HL-60/S4 treated with retinoic acid at 250 ng/mL for 4 days and 3 days (cell line): ENCODE results near the gene CLSTN1.

Experiments
- in situ Hi-C: fragments of 300-500 bp; cut with MboI; formaldehyde crosslinking; loops from 2 replicates; pipeline ENCODE4 v1.7.0; 2022; ENCODE audit warnings: low sequenced_read_pairs

Gene CLSTN1

GRCh38 chr1:9823943-9824701 lies at the start of gene CLSTN1:
TSS of gene CLSTN1 (minus strand) at chr1:9823965. CDS start at chr1:9823733, 232 bp downstream.
- in situ Hi-C loops: no loop called here

- in situ Hi-C loops: loop anchor here (25.0 kb wide), 1 partner anchor 261 kb away; no protein-coding TSS in a partner anchor
These were observed 49.6 kb upstream of the CLSTN1 start for GRCh38 chr1:9873385-9873784.

GRCh38 chr1:9872430-9873165 lies 48.8 kb upstream of the CLSTN1 start:
- in situ Hi-C loops: loop anchor here (25.0 kb wide), 1 partner anchor 260 kb away; no protein-coding TSS in a partner anchor

DNA sequence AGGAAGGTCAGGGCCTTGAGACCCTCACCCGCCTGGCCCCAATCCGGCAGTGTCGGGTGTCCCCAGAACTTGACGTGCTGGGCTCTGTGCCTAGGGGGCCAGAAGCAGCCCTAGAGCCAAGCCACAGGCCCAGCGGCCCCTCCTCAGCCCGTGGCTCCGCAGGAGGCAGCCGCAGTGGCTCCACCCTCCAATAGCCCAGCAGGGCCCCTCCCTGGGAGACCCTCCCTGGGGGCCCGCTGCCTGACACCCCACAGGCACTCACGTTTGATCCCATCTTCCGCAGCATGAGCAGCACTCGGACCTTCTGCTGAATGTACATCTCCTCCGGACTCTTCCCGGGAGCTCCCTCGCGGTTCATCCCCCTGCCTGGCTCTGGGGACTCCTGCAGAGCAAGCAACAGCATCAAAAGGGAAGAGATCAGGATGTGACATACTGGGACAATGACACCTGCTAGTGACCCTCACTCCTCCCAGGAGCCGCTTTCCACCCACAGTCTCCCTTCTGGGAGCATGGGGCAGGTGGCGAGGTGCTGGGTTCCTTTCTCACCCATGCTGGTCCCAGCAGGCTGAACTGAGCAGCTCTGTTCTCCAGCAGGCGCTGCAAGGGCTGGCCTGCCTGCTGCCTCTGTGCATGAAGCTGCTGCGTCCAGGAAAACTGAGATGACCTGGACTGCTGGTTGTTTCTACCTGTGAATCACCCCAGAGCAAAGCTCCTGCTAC lies 48.1 kb upstream of the CLSTN1 start:
- in situ Hi-C loops: loop anchor here (25.0 kb wide), 1 partner anchor 260 kb away; no protein-coding TSS in a partner anchor

- in situ Hi-C loops: loop anchor here (25.0 kb wide), 1 partner anchor 259 kb away; no protein-coding TSS in a partner anchor
These were observed 47.3 kb upstream of the CLSTN1 start for GRCh38 chr1:9871021-9871420.

DNA sequence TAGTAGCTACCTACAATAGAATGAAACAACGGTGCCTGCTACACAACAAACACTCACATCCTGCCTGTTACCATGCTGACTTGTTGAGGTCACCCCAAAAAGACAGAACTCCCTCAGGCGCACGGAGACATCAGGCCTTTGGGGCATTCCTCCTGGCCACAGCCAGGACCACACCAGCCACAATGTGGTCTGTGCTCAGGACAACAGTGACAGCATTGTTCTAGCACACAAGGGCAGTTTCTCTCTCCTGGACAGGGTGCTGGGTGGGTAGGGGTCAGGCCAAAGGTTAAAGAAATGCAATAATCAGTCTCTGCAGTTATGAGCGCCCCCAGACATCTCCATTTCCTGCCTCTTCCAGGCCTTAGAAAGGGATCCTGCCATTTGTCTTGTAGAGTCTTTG lies 46.8 kb upstream of the CLSTN1 start:
- in situ Hi-C loops: loop anchor here (25.0 kb wide), 1 partner anchor 258 kb away; no protein-coding TSS in a partner anchor

DNA sequence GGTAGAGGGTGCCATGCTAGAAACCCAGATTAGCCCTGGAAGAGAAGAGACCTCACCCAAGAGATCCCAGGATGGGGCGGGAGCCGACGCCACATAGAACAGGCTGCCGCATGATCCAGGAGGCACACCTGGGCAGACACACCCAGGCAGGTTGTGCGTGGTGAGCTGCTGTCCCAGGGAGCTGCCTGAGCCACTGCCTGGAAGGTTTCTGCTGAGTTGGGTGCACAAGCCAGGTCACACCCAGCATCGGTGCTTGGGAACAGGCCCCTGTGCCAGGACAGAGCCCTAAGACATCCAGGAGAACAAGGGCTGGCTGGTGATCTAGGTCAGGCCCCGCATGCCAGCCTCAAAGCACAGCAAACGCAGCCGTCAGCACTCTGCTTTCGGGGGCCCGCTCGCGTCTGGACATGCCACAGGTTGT lies 46.1 kb upstream of the CLSTN1 start:
- in situ Hi-C loops: loop anchor here (10.0 to 25.0 kb wide), 2 partner anchors 85 to 258 kb away; no protein-coding TSS in a partner anchor

GRCh38 chr1:9868244-9868590 lies 44.5 kb upstream of the CLSTN1 start:
- in situ Hi-C loops: loop anchor here (10.0 to 25.0 kb wide), 2 partner anchors 83 to 256 kb away; no protein-coding TSS in a partner anchor

GRCh38 chr1:9867408-9868243 lies 43.9 kb upstream of the CLSTN1 start:
- in situ Hi-C loops: loop anchor here (10.0 to 25.0 kb wide), 2 partner anchors 83 to 255 kb away; no protein-coding TSS in a partner anchor

GRCh38 chr1:9866836-9867235 lies 43.1 kb upstream of the CLSTN1 start:
- in situ Hi-C loops: loop anchor here (10.0 to 25.0 kb wide), 2 partner anchors 82 to 255 kb away; no protein-coding TSS in a partner anchor

- in situ Hi-C loops: loop anchor here (10.0 to 25.0 kb wide), 2 partner anchors 81 to 253 kb away; no protein-coding TSS in a partner anchor
These were observed 42.0 kb upstream of the CLSTN1 start for GRCh38 chr1:9865724-9866123.

GRCh38 chr1:9863371-9863770 lies 39.6 kb upstream of the CLSTN1 start:
- in situ Hi-C loops: loop anchor here (10.0 to 25.0 kb wide), 2 partner anchors 79 to 251 kb away; no protein-coding TSS in a partner anchor

- in situ Hi-C loops: loop anchor here (10.0 to 25.0 kb wide), 2 partner anchors 77 to 249 kb away; no protein-coding TSS in a partner anchor
These were observed 37.6 kb upstream of the CLSTN1 start for GRCh38 chr1:9861360-9861759.

- in situ Hi-C loops: loop anchor here (10.0 to 25.0 kb wide), 2 partner anchors 76 to 249 kb away; no protein-coding TSS in a partner anchor
These were observed 37.1 kb upstream of the CLSTN1 start for GRCh38 chr1:9860887-9861286.

GRCh38 chr1:9859281-9860014 lies 35.7 kb upstream of the CLSTN1 start:
- in situ Hi-C loops: loop anchor here (10.0 to 25.0 kb wide), 2 partner anchors 75 to 247 kb away; no protein-coding TSS in a partner anchor

DNA sequence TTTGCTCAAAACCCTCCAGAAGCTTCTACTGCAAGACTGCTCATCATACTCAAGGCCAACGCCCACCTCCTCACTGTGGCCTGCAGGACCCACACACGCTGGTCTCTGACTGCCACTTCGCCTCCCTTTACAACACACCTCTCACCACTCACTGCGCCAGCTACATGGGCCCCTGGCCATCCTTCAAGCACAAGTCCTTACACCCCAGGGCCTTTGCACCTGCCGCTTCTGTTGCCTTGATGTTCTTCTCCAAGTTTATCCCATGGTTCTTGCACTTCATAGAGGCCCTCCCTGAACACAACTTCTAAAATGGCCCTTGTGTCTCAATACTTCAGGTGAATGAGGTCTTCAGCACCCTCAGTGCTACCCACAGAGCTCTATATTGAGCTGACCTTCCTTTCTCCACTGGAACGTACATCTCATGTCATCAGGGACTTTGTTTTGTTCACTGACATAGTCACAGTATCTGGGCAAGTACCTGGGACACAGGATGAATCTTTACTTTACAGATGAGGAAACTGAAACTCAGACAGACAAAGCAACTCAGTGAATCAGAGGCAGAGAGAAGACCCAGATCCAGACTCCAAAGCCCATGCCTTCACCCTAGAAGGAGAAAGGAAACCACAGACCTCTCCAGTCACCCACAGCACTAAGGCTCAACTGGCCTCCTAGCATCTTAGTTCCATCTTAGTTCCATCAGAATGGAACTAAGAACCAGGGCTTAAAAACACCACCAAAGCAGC lies 34.7 kb upstream of the CLSTN1 start:
- in situ Hi-C loops: loop anchor here (25.0 kb wide), 1 partner anchor 246 kb away; no protein-coding TSS in a partner anchor

GRCh38 chr1:9855186-9855585 lies 31.4 kb upstream of the CLSTN1 start:
- in situ Hi-C loops: loop anchor here (25.0 kb wide), 1 partner anchor 243 kb away; no protein-coding TSS in a partner anchor

DNA sequence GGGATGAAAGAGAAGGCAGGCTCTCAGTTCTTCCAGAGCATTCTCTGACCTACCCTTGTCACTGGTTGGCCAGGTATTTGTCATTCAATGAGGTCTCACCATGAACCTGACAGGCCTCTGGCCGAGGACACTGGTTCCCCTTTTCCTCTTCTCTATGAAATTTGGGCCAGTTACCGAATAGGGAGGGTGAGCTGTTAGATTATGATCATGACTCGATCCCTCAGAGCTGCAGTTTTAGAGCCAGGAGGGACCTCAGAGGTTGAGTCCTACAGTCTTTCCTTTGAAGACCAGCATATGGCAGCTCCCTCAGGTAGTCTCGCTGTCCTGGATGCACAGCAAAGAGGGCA lies 29.5 kb upstream of the CLSTN1 start:
- in situ Hi-C loops: loop anchor here (25.0 kb wide), 1 partner anchor 241 kb away; no protein-coding TSS in a partner anchor
